ENCODE data around the gene FBXO27. TPM values are rescaled to one million over a fixed set of nuclear protein-coding genes. Genes with fewer than 3 reads are reported as not detected.
A peak's percentile ranks its signal among the peaks of the same experiment; 100 is the strongest.
"Not testable (repeated sequence)": the region's sequence is repeated elsewhere in the genome, so short reads cannot be mapped to it uniquely, and the experiment has no call there.

FBXO27 gene, protein sequence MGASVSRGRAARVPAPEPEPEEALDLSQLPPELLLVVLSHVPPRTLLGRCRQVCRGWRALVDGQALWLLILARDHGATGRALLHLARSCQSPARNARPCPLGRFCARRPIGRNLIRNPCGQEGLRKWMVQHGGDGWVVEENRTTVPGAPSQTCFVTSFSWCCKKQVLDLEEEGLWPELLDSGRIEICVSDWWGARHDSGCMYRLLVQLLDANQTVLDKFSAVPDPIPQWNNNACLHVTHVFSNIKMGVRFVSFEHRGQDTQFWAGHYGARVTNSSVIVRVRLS
- total RNA-seq: 15.1 TPM
- long read RNA-seq, partial matches to known transcripts: 5 of 6 reads
- long read RNA-seq, other reads (novel, unspliced or antisense): 1 of 6 reads

DNA sequence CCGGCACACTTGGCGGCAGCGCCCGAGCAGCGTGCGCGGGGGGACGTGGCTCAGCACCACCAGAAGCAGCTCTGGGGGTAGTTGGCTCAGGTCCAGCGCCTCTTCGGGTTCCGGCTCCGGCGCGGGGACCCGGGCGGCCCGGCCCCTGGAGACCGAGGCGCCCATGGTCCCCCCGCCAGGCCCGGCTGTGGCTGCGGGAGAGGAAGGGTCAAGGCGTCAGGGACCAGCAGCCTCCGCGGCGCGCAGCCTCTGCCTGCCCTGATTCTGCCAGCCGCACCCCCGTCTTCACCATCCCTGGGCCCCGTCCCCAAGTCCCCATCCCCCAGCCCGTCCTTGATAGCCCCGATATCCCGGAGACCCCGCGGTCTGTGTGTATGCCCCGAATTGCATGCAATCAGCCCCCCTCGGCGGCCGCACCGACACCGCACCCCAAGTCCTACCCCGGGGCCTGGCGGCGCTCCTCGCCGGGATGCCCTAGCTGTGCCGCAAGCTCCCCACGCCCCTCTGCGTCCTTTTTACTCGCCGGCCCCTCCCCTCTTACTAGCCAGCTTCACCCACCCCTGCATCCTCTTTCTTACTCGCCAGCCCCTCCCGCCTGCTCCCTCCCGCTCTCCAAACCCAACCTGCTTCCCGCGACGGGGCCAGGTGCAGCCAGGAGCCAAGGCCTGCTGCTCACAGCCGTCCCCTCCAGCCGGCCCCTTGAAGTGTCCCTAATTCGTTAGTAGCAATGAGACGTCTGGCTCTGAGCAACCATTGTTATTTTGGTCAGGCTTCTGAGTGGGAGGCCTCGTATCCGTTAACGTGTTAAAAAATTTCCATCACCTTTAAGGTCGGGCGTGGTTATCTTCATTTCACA is at the start of gene FBXO27:
Gene FBXO27, minus strand, starts transcription at position 487 of the 856 bp plus-strand sequence. Its CDS starts 322 bp downstream, at position 165.
- intact Hi-C loops (cut with DNase I): no loop called here
- no peak for DNase-seq (ENCODE audit: missing footprints)
- ATAC-seq: peak; percentile 40

DNA sequence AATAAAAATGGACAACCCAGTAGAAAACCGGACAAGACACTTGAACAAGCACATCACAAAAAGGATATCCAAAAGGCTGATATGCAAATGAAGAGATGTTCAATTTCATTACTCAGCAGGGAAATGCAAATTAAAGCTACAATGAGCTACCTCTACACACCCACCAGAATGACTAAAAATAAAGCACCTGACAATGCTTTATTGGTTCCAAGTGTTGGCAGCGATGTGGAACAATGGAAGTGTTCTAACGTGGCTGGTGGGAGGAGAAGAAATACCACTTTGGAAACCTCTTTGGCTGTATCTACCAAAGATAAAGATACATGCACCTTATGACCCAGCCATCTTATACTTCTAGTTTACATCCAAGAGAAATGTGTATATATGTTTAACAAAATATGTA is 48.1 kb upstream of the FBXO27 start:
- DNase-seq (ENCODE audit: missing footprints) (no peak), ATAC-seq (no peak)
- intact Hi-C loops (cut with DNase I): no loop called here

DNA sequence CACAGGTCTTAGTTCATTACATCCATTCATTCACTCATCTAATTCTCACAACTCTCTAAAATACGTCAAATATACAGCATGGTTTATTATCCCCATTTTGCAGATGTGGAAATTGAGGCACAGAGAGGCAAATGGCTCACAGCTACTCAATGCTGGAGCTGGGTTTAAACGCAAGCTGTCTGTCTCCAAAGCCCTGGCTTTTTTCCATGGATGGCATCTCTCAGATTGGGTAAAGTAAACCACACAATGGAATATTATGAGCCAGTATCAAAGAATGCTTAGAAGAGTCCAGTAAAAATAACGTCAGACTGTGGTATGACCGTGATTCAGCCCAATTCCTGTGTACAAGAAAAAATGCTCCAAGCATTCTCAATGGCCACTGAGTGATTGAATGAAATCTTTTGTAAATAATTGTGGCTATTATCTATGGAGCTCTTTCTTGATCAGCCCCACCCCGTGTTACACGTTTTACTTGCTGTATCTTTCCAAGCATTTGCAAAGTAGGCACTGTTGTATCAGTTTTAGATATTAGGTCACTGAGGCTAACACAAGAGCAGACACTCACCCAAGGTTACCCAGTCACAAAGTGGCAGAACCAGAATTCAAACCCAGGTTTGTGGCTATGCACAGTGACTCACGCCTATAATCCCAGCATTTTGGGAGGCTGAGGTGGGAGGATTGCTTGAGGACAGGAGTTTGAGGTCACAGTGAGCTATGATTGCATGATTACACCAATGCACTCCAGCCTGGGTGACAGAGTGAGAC is 46.3 kb upstream of the FBXO27 start:
- ATAC-seq (no peak), DNase-seq (ENCODE audit: missing footprints) (no peak)
- intact Hi-C loops (cut with DNase I): no loop called here

DNA sequence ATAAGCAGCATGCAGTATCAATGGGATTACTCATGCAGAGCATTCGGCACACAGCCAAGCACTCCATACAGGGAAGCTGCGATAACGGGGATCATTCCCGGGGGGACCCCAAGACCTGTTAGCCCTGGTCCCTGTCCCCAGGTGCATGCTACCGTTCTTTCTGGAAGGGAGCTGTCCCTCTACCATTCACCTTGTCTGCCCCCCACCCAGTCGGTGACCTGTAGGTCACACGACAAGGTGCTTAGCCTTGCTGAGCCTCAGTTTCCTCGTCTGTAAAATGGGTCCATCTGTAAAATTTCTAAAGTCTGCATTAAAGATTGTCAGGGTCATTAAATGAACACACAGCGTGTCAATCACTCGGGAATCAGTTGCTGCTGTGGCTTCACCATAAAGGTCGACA is 45.0 kb upstream of the FBXO27 start:
- intact Hi-C loops (cut with DNase I): no loop called here
- ATAC-seq: no peak
- DNase-seq (ENCODE audit: missing footprints): no peak

DNA sequence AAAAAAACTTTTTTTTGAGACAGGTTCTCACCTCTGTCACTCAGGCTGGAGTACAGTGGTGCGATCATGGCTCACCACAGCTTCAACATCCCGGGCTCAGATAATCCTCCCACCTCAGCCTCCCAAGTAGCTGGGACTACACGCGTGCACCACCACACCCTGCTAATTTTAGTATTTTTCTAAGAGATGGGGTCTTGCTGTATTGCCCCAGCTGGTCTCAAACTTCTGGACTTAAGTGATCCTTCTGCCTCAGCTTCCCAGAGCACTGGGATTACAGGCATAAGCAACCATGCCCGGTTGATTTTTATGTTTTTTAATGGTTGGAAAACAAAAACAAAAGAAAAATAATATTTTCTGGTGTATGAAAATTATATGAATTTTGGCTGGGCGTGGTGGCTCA is 42.6 kb upstream of the FBXO27 start:
- DNase-seq (ENCODE audit: missing footprints) (no peak), ATAC-seq (no peak)
- intact Hi-C loops (cut with DNase I): no loop called here

DNA sequence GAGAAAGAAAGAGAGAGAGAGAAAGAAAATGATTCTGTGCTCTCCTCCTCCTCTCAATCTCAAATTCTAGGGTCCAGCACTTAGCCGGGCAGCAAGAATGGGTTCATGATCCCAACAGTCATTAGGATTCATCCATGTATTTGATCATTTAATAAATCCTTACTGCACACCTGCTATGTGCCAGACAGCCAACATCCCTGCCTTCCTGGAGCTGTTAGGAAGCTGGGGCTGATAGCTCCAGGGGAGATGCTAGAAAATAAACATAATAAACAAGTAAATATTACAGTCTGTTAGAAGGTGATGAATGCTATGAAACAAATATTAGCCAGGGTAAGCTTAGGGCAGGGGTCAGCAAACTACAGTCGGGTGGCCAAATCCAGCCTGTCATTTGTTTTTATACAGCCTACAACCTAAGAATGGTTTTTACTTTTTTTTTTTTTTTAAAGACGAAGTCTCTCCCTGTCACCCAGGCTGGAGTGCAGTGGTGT is 41.9 kb upstream of the FBXO27 start:
- no peak for ATAC-seq
- intact Hi-C loops (cut with DNase I): no loop called here
- DNase-seq (ENCODE audit: missing footprints): no peak

DNA sequence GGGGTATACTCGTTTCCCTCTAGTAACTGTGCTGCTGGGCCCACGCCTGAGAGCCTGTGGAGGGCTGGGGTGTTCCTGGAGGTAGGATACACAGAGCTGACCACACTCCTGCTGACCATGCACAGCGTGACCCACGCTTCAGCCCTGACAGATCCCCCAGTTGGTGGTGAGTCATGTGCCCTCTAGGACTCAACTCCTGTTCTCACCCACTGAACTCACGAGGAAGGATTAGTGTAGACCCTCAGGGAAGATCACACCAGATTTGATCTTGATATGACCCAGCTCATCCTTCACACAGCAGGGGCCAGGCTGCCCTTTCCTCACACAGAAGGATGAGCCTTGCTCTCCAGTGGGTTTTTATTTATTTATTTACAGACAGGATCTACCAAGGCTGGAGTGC is 38.5 kb upstream of the FBXO27 start:
- ATAC-seq (no peak), DNase-seq (ENCODE audit: missing footprints) (no peak)
- intact Hi-C loops (cut with DNase I): no loop called here

DNA sequence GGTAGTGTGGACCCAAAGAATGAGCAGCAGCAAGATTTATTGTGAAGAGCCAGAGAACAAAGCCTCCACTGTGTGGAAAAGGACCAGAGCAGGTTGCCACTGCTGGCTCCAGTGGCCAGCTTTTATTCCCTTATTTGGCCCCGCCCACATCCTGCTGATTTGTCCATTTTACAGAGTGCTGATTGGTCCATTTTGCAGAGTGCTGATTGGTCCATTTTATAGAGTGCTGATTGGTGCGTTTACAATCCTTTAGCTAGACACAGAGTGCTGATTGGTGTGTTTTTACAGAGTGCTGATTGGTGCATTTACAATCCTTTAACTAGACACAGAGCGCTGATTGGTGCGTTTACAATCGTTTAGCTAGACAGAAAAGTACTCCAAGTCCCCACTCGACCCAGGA is 35.9 kb upstream of the FBXO27 start:
- ATAC-seq; DNase-seq (ENCODE audit: missing footprints); intact Hi-C loops (cut with DNase I): not testable (repeated sequence)

DNA sequence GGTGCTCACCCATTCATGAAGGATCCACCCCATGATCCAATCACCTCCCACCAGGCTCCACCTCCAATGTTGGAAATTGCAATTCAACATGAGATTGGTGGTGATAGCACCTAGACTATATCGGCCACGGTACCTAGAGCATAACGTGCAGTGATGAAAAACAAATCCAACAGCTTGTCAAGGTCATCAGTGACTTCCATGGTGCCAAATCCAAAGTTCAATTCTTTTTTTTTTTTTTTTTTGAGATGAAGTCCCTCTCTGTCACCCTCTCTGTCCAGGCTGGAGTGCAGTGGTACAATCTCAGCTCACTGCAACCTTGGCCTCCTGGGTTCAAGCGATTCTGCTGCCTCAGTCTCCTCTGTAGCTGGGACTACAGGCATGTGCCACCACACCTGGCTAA is 34.8 kb upstream of the FBXO27 start:
- ATAC-seq (no peak), DNase-seq (ENCODE audit: missing footprints) (no peak)
- intact Hi-C loops (cut with DNase I): no loop called here

DNA sequence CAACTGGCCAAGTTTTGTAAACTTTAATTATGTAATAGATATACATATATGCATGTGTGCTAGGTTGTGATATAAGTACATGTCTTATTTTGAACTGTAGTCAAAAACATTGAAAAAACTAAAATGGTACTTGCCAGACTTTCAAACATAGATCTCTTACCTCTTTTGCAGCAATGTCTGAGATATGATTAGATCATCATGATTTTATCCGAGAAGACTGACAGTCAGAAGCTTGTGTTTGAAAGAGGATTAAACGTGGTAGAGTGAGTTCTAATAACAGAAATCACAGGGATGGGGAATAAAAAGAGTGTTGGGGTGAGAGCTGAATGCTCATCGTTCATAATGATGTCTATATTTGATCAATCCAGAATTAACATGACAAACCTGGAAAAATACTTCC is 33.6 kb upstream of the FBXO27 start:
- ATAC-seq: no peak
- intact Hi-C loops (cut with DNase I): no loop called here
- no peak for DNase-seq (ENCODE audit: missing footprints)

DNA sequence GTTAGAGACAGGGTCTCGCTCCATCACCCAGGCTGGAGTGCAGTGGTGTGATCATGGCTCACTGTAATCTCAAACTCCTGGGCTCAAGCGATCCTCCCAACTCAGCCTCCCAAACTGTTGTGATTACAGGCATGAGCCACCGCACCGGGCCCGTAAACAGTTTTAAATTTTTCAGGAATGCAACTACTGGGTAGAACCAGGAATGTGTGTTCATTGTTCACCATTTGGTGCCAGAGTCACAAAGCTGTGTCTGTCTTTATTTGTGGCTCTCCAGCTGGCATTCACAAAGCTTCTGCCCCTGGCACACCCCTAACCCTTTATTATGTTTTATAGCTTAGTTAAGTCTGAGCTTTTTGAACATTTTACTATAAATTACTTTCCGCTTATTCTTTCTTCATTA is 32.1 kb upstream of the FBXO27 start:
- intact Hi-C loops (cut with DNase I): no loop called here
- no peak for DNase-seq (ENCODE audit: missing footprints)
- no peak for ATAC-seq

DNA sequence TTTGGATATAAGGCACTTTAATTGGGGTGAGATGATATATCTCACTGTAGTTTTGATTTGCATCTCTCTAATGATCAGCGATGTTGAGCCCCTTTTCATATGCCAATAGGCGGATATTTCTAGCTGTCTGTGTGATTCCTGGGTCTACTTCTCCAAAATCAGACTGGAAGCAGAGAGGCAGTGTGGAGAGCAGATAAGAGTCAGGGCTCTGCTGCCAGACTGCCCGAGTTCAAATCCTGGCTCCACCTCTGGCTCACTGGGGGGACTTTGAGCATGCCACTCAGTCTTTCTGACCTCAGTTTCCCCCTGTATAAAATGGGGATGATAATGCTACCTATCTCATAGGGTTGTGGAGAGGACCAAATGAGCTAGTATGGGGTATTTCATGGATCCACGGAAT is 27.8 kb upstream of the FBXO27 start:
- ATAC-seq: no peak
- intact Hi-C loops (cut with DNase I): no loop called here
- no peak for DNase-seq (ENCODE audit: missing footprints)

DNA sequence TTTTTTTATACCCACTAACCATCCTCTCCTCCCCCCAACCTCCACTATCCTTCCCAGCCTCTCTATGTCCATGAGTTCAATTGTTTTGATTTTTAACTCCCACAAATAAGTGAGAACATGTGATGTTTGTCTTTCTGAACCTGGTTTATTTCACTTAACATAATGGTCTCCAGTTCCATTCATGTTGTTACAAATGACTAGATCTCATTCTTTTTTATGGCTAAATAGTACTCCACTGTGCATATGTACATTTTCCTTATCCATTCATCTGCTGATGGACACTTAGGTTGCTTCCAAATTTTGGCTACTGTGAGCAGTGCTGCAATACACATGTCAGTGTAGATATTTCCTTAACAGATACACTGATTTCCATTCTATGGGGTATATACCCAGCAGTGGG is 27.0 kb upstream of the FBXO27 start:
- no peak for DNase-seq (ENCODE audit: missing footprints)
- intact Hi-C loops (cut with DNase I): no loop called here
- no peak for ATAC-seq

DNA sequence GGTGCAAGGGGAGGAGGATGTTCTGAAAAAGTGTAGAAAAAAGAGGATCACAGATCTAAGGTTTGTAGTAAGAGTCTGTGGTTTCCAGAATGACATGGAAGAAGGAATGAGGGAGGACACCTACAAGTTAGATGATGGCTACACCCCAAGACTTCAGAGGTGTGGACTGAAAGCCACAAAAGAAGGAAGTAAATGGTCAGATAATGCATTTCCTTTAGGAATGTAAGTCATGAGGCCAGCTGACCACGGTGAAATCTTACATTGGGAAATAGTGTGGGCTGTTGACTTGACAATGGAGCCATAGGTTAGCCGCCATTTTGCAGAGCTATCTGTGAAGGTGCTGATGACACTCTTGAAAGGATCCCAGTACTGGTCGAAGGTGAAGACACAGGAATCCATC is 25.3 kb upstream of the FBXO27 start:
- ATAC-seq (no peak), DNase-seq (ENCODE audit: missing footprints) (no peak)
- intact Hi-C loops (cut with DNase I): no loop called here

DNA sequence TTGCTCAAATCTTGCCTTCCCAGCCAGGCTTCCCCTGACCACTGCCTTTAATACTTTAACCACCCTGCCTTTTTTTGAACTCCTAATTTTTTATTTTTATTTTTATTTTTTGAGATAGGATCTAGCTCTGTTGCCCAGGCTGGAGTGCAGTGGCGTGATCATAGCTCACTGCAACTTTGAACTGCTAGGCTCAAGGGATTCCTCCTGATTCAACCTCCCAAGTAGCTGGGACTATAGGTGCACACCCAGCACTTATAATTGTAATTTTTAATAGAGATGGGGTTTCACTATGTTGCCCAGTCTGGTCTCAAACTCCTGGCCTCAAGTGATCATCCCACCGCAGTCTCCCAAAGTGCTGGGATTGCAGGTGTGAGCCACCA is 21.7 kb upstream of the FBXO27 start:
- DNase-seq (ENCODE audit: missing footprints) (no peak), ATAC-seq (no peak)
- intact Hi-C loops (cut with DNase I): no loop called here

DNA sequence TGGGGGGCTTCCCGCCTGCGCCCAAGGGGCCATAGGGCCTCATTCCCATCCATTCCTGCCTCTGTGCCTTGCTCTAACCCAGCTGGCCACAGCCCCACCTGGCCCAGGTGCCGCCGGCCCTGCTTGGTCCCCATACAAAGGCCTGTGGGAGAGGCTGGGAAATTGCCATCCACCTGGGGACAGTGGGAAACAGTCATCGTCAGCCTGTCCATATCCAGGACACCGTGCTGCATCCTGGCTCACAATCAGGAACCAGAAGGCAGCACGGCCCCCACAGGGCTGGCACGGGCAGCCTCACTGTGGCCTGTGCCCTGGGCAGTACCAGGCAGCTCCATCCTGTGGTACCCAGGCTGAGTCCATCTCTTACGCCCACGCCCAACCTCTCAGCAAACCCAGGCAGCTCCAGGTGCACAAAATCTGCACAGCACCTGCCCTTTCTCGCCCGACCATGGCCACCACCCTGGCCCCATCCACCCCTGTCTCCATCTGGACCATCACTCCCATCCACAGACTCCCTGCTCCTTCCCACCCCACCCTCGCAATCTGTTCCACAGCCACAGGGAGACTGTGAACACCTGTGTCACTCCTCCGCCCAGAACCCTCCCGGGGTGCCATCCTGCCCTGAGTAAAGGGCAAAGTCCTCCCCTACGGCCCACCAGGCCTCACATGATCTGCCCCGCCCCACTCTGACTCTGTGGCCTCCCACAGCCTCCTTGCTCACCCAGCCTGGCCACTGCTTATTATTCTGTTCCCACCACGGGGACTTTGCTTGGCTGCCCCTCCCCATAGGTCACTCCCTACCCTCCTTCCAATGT is 21.1 kb upstream of the FBXO27 start:
- DNase-seq (ENCODE audit: missing footprints) (no peak), ATAC-seq (no peak)
- intact Hi-C loops (cut with DNase I): no loop called here

DNA sequence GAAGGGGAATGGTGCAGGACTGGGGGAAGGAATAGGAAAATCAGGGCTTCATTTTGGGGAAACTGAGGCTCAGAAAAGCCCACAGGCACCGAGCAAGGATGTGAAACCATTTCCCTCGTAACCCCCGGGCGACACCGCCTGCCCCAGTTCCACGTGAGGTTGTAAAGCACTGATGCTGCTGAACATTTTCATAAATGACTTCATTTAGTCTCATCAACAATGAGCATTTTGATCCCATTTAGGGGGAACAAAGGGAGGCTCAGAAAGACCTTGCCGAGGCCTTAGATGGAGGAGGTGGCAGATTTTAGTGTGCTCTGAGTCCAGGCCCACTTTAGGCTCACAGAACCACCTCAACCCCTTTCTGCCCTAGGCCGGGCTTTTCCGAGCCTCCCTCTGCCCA is 20.5 kb upstream of the FBXO27 start:
- intact Hi-C loops (cut with DNase I): no loop called here
- no peak for ATAC-seq

DNA sequence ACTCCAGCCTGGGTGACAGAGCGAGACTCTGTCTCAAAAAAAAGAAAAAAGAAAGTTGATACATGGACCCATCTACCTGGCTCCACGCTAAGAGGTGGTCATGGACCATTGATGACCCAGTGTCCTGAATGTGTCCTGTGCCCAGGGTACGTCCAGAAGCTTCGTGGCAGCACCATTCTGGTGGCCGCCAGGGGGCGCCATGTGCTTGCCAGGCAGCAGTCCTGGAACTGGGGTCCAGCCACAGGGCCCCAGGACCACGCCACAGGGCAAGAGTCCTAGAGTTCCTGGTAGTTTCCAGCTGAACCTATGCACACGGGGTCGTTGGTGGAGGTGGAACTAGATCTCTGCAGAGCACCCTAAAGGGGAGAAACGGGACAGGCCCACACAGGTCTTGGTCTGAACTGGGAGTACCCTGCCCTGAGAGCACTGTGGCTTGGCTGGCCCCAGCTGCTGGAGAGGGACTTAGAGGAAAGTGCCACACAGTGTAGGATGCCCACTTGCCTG is 19.9 kb upstream of the FBXO27 start:
- DNase-seq (ENCODE audit: missing footprints): peak; percentile 80
- intact Hi-C loops (cut with DNase I): no loop called here
- no peak for ATAC-seq

More for the DNA sequence above, 20.5 kb upstream of the FBXO27 start:
- no peak for DNase-seq (ENCODE audit: missing footprints)
